GM21528 (cell line): ENCODE measurements around the gene ACTL10.
A peak's percentile ranks its signal among the peaks of the same experiment; 100 is the strongest.

ENCODE experiments used
- ATAC-seq: cut with Tn5 transposase; IDR thresholded peaks from one replicate; pipeline ENCODE4 v1.9.1; 2021; ENCODE audit warnings: mild to moderate bottlenecking, moderate library complexity; ENCODE audit not compliant: unreplicated experiment, low FRiP score

The ACTL10 gene

DNA sequence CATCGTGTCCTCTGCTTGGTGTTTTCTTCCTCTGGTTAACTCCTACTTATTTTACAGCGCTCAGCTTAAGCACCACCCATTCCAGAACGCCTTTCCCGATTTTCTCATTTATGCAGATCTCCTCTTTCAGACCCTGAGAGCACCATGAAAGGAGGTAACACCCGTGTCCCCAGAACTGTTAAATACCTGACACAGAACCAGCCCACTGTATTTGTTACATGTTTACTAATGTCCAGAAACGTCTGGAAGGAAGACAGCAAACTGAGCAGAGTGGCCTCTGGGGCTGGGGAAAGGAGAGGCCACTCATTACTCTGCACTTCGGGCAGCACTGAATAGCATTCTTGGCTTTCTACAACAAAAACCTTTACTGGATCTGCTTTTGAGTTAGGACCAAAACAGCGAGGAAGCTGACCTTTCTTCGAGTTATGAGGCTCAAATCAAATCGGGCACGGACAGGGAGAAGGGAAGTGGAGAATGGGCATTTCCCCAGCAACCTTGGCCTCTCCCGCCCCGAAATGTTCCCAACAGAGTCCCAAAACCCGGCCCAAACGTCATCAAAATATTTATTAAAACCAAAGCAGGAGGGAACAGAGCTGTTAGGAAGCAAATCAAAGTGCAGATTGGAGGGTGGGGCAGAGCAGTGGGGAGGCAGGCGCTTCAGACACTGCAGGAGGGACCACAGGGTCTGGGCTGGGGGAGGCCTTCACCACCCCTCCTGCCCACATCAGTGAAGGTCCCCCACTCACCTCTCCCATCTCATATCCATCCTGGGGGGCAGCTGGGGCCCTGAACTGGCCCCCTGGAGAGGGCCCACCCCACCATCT is 8.6 kb downstream of the ACTL10 start:
- ATAC-seq: no peak

DNA sequence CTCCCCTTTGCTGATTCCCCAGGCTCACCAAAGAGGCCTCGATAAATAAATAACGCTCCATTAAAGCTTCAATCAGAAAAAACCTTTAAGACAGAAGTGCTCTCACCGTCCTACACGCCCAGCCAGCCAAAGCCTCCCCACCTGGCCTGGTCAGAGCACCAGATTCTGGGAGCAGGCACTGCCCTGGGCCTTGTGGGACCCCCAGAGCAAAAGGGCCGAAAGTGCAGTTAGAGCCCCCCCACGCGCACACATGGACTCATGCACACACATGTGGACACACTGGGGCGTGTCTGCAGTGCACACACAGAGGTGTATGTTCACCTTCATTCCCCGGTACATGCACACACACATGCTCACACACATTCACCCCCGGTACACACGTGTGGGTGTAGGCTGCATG is 9.4 kb downstream of the ACTL10 start:
- no peak for ATAC-seq

DNA sequence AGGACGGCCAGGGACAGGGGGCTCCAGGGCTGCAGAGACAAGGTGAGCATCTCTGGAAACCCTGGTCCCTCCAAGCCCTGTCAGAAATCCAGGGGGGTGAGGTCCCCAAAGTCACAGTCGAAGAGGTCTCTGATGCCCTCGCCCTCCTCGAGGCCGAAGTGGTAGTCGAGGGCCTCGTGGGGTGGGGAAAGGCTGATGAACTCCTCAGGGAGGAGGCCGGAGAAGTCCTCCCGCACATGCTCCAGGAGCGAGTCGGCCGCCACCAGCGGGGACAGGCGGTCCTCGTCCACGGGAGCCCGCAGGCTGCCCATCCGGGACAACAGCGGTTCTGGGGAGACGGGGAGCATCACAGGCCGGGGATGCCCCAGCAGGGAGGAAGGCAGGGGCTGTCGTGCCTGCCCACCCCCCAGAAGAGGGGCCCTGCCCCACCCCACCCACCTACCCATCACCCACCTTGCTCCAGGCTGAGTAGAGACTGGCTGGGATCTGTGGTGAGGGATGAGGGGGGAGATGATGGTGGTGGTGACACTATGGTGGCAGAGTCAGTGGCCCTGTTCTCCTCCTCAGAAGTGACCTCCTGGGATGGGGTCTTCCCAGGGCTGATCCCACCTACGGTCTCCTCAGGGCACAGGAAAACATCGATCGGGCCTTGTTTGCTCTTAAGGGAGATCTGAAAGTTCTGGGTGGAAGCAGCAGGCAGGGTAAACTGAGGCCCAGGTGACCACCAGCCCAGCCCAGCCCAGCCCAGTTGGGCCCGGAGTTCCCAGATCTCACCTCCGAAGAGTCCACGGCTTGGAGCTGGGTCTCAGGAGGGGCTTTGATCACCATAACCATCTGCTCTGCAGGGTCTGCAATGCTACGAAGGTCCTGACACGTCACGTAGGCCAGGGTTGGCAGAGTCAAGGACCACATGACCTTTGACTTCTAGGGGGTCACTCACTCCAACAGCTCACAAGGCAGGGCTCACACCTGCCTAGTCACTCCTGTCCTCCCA is 10.2 kb downstream of the ACTL10 start:
- no peak for ATAC-seq

DNA sequence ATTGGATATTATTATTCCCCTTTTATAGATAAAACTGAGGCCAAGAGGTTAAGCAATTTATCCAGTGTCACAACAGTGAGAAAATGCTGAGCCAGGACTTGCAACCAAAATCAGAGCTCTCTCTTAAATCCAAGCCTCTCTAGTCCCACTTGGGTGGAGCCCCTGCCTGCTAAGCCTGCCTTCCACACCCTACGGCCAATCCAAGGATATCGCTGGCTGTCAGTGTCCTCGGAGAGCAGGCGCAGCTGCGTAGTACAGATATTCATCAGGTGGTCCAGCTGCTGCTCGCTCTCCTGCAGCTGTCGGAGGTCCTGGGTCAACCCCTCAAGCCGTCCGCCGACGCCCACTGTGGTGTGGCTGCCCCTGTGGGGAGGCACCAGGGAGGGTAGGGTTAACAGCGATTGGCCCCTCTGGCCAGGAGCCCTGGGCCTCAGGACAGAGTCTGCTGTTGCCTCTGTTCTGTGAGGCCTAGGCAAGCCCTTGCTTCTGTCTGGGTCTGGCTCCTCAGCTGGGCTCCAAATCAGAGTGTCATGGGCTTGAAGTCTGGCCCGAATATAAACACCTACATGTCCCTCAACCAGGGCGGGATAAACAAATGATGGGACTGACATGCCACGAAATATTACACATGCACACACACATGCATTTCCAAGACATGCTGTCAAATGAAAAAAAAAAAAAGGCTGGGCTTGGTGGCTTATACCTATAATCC is 11.4 kb downstream of the ACTL10 start:
- no peak for ATAC-seq

DNA sequence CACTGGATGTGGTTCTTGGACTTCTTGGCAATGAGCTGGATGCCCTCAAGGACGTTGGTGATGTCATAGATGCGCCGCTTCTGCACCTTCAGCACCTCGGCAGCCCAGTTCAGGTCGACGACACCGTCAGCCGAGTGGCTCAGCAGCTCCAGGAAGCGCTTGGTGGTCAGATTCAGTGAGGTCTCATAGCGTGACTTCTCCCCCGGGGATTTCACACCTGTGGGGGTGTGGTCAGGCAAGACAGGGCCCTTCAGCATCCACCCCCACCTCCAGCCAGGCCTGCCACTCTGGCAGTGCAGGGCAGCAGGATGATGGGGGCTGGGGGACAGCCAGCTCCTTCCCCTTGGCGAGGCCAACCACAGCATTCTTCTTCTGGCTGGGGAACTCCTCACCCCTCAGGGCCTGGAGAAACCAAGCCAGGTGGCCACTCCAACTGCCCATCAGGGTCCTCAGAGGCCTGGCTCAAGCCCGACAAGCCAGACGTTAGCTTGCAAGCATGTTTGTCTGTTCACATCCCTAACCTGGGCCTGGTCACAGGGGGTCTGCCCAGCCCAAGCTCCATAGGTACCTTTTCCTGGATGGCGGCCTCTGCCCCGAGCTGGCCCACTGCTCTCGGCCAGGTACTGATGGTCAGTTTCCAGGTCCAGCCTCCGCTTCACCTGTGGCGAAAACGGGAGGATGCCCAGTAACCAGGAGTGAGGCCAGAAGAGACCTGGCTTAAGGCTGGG is 13.2 kb downstream of the ACTL10 start:
- no peak for ATAC-seq

DNA sequence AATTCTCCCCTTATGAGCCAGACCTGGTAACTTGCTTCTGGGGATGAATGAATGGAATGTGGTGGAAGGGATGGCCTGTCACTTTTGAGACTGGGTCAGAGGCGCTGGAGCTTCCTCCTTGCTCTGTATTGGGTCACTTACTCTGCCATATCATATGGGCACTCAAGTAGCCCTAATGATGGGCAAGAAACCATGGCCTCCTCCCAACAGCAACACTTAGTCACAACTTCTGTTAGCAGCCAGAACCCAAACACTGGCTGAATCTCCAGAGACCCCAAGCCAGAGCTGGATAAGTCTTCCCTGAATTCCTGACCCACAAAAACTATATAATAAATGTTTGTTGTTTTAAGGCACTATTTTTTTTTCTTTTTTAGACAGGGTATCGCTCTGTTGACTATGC is 13.9 kb downstream of the ACTL10 start:
- no peak for ATAC-seq

DNA sequence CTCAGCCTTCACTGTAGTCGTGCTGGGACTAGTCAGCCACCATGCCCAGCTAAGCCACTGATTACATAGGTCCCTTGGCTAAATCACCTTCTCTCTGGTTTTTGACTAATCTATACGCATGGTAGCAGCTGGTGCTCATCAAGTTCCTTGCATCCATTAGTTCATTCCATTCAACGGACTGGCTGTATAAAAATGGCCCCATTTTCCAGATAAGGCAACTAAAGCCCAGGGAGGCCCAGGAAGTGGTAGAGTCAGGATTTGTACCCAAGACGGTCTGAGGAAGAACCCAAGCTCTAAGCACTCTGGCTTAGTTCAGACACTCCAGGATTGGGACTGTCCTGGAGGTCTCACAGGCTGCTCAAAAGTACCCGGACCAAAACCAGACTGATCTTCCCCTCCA is 14.5 kb downstream of the ACTL10 start:
- ATAC-seq: no peak

DNA sequence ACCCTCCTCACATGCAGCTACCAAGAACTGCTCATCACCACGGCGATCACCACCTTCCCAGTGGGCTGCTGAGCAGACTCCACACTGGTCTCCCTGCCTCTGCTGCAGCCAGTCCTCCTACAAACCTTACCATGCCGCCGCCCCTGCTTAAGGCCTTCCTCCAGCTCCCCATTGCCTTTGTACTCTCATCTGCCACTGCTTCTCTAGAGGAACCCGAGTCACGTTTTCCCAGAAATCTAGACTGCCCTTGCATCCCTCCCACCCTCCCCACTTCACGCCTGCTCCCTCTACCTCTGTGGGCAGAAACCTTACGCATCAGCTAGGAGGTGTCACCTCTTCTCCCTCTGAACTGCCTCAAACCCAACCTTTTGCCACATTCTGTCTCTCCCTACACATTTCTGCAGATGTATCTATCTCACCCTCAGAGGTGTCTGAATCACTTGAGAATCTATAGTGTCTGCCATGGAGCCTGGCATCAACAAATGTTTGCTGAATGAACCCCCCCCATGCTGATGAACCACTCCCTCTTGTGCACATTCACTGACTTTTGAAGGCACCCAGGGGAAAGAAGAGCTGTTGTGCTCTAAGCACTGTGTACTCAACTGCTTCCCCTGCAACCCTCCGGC is 15.1 kb downstream of the ACTL10 start:
- ATAC-seq: no peak

DNA sequence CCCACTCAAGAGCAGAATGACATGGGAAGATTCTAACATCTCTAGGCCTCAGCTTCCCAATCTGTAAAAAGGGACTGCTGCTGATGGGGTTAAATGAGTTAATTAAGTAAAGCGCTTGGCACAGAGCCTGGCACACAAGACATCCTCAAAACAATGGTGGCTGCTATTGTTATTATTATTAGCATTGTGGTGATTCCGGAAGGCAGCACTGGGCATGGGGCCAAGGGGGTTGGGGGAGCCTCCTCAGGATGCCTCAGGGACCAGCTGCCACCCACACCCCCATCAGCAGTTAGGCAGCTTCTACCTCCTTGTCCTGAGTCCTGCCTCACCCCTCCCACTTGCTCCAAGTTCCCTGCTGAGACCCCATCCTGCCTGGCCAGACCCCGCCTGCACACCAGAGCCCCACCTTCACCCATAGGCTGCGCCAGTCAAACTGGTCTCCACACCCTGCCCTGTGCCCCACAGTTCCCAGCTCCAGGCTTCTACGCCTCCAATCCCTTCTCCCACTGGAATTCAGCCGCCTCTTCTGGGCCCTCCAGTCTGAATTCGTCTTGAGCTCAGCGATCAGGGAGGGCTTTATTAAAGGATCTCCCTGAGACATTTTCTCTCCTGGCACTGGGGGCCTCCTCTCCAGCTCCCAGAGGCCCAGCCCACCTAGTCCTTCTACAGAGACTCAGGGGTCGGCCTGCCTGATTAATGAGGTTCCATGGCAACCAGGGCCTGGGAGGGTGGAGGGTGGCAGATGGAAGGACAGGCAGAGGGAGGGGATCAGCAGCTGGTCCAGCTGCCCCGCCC is 18.0 kb downstream of the ACTL10 start:
- ATAC-seq: peak; percentile 2

DNA sequence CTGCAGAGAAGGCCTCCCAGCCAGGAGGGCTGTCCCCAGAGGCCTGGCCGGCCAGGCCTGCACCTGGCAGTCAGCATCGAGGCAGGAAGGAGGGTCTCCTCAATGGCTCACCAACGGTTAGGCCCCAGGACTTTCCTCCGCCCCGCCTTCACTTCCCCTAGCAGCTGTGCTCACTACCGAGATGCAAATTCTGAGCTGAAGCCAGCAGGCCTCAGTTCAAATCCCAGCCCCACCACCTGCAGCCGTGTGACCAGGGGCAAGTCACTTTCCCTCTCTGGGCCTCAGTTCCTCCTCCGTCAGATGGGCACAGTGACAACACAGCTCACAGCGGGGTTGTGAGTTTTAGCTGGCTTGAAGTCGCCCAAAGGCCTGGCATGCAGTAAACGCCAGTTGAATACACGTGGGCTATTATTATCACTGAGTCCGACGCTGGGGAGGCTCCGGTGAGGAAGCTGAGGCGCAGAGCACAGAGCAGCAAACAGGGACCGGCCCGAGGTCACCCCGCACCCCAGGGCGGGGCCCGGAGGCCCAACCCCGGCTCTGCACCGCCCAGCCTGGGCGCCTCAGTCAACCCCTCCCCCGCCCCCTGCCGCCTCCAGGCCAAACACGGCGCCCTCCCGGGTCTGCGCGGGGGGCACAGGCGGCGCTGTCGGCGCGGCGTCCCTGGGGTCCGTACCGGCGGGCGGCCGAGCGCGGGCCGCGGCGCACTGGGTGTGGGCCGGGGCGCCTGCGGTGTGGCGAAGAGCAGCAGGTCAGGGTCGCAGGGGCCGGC is 18.8 kb downstream of the ACTL10 start:
- ATAC-seq: peak; percentile 47

DNA sequence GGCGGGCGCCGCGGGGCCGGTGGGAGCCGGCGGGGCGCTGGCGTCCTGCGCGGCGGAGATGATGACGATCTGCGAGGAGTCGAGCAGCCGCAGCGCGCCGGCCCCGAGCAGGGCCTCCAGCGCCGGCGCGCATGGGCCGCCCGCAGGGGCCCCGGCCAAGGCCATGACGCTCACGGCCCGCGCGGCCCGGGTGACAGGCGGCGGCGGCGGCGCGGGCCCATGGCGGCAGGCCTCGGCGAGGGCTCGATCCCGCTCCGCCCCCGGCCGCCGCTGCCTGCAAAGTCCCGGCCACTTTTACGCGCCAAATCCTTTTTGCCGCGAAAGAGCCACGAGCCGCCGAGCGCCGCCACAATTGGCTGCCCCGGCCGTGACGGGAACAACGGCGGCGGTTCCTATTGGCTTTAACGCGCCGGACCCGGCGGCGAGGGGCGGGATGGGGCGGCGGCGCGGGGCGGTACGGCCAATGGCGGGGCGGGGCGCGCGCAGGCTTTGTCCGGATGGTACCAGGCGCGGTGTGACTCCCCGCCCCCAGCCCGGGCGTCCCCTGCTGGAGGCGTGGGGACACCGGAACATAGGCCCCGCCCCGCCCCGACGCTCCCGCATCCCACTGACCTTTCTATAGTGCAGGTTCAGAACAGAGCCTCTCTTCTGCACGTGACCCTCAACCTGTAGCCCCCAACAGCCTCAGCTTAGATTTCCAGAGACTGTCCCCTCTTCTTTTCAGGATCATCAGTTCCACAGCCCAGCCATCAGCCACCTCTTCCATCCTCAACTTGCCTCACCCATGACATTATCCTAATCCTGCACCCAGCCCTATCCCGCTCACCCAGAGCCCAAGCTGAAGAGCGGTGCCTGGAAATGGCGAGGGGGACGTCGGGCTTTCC is 19.6 kb downstream of the ACTL10 start, which contains the start of gene E2F1:
Gene E2F1, minus strand, starts transcription at position 286 of the 884 bp plus-strand sequence. Its CDS starts 121 bp downstream, at position 165.
- peak; percentile 85 for ATAC-seq

DNA sequence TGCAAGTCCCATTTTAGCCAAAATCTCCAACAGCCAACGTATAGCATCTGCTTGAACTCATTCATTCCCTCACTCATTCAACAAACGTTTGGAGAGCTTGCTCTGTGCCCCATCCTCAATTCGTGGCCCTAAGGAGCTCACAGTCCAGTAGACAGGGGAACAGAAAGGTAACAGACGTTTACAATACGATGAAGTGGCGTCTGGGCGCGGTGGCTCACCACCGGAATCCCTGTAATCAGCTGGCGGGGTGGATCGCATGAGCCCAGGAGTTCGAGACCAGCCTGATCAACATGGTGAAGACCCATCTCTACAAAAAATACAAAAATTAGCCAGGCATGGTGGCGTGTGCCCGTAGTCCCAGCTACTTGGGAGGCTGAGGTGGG is 20.2 kb downstream of the ACTL10 start:
- ATAC-seq: no peak

DNA sequence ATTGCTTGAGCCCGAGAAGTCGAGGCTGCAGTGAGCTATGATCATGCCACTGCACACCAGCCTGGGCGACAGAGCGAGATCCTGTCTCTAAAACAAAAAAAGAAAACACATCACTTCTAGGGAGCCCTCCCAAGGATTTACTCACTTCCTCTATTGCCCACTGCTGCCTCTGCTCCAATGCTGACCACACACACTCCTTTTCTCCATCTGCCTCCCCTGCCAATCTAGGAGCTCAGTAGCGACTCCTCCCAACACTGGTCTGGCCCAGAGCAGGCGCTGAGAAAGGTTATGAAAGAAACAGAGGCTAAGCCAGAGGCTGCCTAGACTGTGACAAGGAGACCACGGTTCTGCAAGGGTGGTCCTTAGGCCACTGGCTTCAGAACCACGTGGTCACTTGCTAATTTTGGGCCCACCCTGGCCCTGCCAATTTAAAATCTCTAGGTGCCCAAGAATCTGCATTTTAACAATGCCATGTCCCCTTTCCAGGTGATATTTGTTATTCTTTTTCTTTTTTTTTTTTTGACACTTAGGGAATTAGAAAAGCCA is 20.7 kb downstream of the ACTL10 start:
- ATAC-seq: no peak

DNA sequence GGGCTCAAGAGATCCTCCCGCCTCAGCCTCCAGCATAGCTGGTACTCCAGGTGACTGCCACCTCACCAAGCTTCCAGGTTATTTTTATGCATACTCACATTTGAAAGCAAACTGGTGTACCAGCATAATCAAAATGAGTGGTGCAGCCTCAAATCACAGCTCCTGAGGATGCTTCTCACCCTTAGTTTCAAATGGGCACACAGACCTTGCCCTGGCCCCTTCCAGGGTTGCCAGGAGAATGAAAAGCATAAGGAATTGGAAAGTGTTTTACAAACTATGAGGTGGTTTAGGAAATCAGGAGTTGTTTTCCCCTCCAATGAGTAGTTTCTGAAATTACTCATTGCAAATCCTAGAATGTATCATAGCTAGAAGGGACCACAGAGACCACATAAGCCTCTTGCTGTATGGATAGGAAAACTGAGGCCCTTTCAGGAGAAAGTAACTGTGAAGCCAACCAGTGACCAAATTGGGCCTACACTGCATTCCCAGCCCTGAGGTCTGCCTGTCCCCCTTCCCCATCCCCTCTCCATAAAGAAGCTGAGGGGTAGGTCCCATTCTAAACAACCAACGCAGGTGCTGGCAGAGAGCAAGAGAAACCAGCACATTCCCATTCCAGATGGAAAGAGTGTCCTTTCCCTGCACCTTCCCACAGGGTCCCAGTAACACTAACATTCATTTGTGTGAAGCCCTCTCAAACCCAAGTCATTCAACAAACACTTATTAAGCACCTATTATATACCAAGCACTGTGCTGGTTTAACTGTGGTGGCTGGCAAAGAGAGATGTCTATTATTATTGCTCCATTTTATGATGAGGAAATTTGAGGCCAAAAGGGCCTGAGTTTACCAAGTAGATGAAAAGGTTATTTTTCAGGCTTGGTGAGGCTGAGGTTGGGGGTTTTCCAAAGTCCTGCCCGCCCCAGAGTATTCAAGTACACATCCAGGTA is 21.5 kb downstream of the ACTL10 start:
- no peak for ATAC-seq

DNA sequence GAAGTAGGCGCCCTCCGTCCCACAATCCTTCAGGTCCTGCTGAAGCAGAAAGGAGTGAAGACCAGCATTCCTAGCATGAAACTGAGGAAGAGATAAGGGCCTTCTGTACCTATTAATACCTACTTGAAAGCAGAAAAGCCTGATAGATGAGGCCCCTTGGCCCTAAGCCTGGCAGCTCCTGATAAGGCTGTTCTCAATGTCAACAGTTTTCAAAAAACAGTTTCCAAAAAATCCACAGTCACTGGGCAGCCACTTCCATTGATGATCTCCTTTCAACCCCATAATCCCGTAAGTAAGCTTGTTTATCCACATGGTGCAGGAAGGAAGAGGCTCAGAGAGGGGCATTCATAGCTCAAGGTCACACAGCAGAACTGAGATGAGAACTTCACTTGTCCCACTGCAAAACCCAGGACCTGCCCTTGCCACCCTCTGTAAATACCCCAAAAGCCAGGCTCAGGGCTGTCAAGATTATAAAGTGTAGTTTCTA is 22.2 kb downstream of the ACTL10 start:
- no peak for ATAC-seq

DNA sequence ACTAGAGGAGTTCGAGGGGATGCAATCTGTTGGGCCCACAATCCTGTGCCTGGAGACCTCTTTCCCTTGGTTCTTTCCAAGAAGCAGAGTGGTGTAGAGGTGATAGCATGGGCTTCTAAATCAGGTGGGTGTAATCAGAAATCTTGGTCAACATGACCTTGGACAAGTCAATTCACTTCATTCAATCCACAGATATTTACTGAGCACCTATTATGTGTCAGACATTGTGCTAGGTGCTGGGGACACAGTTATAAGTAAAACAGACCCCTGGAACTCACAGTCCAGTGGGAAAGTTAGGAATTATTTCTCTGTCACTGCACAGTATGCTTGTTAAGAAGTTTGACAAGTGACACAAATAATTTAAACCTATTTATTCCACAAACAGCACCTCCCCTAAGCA is 22.8 kb downstream of the ACTL10 start:
- ATAC-seq: no peak
